Thoracic aorta (tissue), 2 donors: Measurements from ENCODE around the gene DDX27. TPM values are rescaled to one million over a fixed set of nuclear protein-coding genes. Genes with fewer than 3 reads are reported as not detected.

ENCODE experiments used
- ATAC-seq: fragments of 150-250 bp; one replicate; pipeline ENCODE4 v1.8.0; 2017; ENCODE audit warnings: low read depth; ENCODE audit not compliant: insufficient number of reproducible peaks, low FRiP score
- DNase-seq: peaks from one replicate; pipeline ENCODE4 v3.0.0-alpha.2; 2020; ENCODE audit warnings: low spot score
- H3K27ac ChIP-seq, 2 donors: fragments of 200-600 bp; sonication (generic); 1 replicate in 1 of 2; 2 replicates in 1 of 2; pipeline ENCODE4 v1.5.1; 2016; ENCODE audit warnings: mild to moderate bottlenecking in 2 of 2, moderate library complexity in 2 of 2
- H3K27me3 ChIP-seq: fragments of 200-600 bp; sonication (generic); replicated peaks from 2 replicates; pipeline ENCODE4 v1.6.0; 2016; ENCODE audit warnings: mild to moderate bottlenecking; ENCODE audit not compliant: insufficient read depth
- H3K36me3 ChIP-seq: fragments of 200-600 bp; sonication (generic); one replicate; pipeline ENCODE4 v1.5.1; 2016
- H3K4me1 ChIP-seq, 2 donors: fragments of 200-600 bp; sonication (generic); 1 replicate in 1 of 2; 2 replicates in 1 of 2; pipeline versions ENCODE4 v1.5.1 to v1.6.0; 2016; ENCODE audit warnings: low read depth in 2 of 2, mild to moderate bottlenecking in 1 of 2; ENCODE audit not compliant: control insufficient read depth in 1 of 2
- H3K4me3 ChIP-seq: fragments of 200-600 bp; sonication (generic); 2 replicates; pipeline ENCODE4 v1.5.1; 2016; ENCODE audit warnings: mild to moderate bottlenecking
- H3K9me3 ChIP-seq: fragments of 200-600 bp; sonication (generic); 2 replicates; pipeline ENCODE4 v1.5.1; 2016
- total RNA-seq, 2 donors: library from RNA; depleted of rRNA; stranded (reverse); fragments of >200 nt; gene quantifications; one replicate each; pipeline versions ENCODE4 v1.1.0 to v1.2.3, GENCODE V29; 2016
- TF ChIP-seq, protein P1 (sequence below): fragments of 200-600 bp; sonication (generic); IDR thresholded peaks from one replicate; pipeline ENCODE4 v1.5.1; 2019; ENCODE audit warnings: antibody characterized with exemption

Gene DDX27
- total RNA-seq, 2 donors from 2014 or later: 35.3 to 35.9 TPM

- Histone ChIP-seq H3K36me3 (no peaks in the 10 kb centered on the region), H3K4me3 (no peak overlapping the region), H3K27me3 (no peaks in the 10 kb centered on the region), H3K9me3 (peaks cover 7% of the 10 kb centered on the region), H3K4me1 (no peaks in the 10 kb centered on the region), H3K27ac (no peak overlapping the region)
- TF ChIP-seq, protein P1, sequence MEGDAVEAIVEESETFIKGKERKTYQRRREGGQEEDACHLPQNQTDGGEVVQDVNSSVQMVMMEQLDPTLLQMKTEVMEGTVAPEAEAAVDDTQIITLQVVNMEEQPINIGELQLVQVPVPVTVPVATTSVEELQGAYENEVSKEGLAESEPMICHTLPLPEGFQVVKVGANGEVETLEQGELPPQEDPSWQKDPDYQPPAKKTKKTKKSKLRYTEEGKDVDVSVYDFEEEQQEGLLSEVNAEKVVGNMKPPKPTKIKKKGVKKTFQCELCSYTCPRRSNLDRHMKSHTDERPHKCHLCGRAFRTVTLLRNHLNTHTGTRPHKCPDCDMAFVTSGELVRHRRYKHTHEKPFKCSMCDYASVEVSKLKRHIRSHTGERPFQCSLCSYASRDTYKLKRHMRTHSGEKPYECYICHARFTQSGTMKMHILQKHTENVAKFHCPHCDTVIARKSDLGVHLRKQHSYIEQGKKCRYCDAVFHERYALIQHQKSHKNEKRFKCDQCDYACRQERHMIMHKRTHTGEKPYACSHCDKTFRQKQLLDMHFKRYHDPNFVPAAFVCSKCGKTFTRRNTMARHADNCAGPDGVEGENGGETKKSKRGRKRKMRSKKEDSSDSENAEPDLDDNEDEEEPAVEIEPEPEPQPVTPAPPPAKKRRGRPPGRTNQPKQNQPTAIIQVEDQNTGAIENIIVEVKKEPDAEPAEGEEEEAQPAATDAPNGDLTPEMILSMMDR: no peak
- ATAC-seq (no peak), DNase-seq (no peak)
These were observed 12.1 kb upstream of the DDX27 start for GRCh38 chr20:49207076-49207475.

DNA sequence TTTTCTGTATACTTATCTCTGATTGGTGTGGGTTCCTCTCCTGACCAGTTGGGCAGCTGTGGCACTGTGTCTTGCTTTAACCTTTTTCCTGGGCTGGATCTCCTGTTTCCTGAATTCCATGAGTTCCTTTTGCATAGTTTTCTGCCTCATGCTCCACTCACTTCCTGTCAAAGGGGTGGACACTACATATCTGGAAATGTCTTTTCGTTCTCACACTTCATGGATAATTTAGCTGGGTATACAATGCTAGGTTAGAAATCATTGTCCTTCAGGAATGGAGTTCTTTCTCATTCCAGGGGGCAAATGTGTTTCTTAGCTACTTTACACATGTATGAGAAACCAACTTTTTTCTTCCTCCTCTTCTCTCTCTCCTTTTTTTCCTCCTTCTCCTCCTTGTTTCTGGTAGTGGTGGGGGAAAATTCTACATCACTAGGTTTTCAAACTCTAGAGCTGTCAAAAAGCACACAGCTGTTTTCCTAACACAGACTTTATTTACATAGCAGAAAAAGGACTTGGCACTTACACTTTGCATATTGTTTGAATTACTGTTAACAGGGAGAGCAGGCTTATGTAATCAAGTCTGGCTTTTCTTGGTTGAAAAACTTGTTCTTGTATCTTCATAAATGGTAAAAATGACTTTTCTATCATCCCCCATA, 9.0 kb upstream of the DDX27 start:
- Histone ChIP-seq H3K4me3 (no peak overlapping the region), H3K27ac (no peak overlapping the region), H3K36me3 (no peaks in the 10 kb centered on the region), H3K9me3 (peaks cover 7% of the 10 kb centered on the region), H3K4me1 (no peaks in the 10 kb centered on the region), H3K27me3 (no peaks in the 10 kb centered on the region)
- DNase-seq: no peak
- ATAC-seq: no peak
- TF ChIP-seq, protein P1: no peak

GRCh38 chr20:49210757-49211110, 8.5 kb upstream of the DDX27 start:
- Histone ChIP-seq H3K27ac (no peak overlapping the region), H3K4me1 (no peaks in the 10 kb centered on the region), H3K9me3 (peaks cover 7% of the 10 kb centered on the region), H3K36me3 (no peaks in the 10 kb centered on the region), H3K4me3 (no peak overlapping the region), H3K27me3 (no peaks in the 10 kb centered on the region)
- no peak for DNase-seq
- no peak for ATAC-seq
- TF ChIP-seq, protein P1: no peak

DNA sequence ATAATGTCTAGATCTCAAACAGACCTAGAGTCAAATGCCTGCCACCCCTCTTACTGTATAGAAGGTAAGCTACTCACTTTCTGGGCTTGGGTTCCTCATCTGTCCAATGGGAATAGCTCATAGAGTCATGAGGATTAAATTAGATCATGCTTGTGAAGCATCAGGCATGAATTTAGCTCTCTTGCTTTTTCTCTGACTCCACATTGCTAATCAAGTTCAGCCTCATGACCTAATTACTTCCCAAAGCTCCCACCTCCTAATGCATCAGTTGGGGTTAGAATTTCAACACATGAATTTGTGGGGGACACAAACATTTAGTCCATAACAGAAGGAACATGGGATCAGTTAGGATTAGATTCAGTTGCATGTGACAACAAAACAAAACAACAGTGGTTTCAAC, 4.6 kb upstream of the DDX27 start:
- no peak overlapping the region for H3K4me3 ChIP-seq
- no peak for ATAC-seq
- H3K27me3 ChIP-seq: no peaks in the 10 kb centered on the region
- DNase-seq: no peak
- peaks cover 7% of the 10 kb centered on the region for H3K9me3 ChIP-seq
- no peaks in the 10 kb centered on the region for H3K36me3 ChIP-seq
- peaks cover 0 to 4% of the 10 kb centered on the region in 2 donors for H3K4me1 ChIP-seq
- no peak overlapping the region for H3K27ac ChIP-seq
- TF ChIP-seq, protein P1: no peak

GRCh38 chr20:49215232-49215631, 4.0 kb upstream of the DDX27 start:
- H3K9me3 ChIP-seq: peaks cover 3% of the 10 kb centered on the region
- no peak for ATAC-seq
- no peak for DNase-seq
- no peaks in the 10 kb centered on the region for H3K27me3 ChIP-seq
- H3K36me3 ChIP-seq: no peaks in the 10 kb centered on the region
- TF ChIP-seq, protein P1: no peak
- peaks cover under 1 to 9% of the 10 kb centered on the region in 2 donors for H3K4me1 ChIP-seq
- H3K4me3 ChIP-seq: no peak overlapping the region
- no peak overlapping the region for H3K27ac ChIP-seq
